ENCODE measurements around the gene ZBP1.

ZBP1 gene

GRCh38 chr20:57658447-57658832, 38.2 kb upstream of the ZBP1 start:
- DNase-seq (ENCODE audit: low read depth): no peak

DNA sequence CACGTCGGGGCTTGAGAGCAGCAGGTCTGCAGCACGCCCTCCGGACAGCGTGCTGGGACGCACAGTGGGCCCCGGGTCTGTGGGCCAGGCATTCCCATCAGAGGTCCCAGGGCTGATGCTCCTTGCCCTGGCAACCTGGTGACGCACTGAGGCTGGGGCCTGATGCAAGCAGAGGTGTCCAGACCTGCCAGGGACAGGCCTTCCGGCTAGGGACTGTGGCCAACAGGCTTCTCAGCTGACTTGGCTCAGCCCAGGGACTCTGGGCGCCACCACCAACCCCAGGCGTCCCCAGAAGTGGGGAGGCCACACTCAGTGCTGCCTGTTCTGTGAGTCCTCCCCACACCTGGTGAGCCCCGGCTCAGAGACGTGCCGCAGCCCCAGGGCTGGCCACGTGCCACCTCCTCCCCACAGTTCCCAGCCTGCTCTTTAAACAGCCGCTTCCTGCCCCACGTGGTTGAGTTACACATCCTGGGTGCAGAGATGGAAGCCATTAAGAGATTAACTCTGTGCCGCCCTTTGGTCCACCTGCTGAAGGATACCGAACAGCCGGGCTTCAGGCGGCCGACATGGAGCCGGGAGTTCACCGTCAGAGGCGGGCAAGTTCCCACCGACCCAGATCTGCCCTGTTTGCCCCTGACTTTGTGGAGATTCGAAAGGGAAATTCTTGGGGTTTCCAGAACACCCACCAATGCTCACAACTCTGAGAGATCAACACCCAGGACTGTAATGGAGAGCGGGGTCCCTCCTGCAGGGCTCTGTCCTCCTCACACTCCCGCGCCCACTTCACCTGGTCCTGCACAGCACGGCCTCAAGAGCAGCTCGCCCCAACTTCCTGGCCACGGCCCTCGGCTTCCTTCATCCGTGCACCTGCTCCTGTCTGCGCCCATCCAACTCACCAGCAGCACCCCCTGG, 37.6 kb upstream of the ZBP1 start:
- DNase-seq (ENCODE audit: low read depth): no peak

DNA sequence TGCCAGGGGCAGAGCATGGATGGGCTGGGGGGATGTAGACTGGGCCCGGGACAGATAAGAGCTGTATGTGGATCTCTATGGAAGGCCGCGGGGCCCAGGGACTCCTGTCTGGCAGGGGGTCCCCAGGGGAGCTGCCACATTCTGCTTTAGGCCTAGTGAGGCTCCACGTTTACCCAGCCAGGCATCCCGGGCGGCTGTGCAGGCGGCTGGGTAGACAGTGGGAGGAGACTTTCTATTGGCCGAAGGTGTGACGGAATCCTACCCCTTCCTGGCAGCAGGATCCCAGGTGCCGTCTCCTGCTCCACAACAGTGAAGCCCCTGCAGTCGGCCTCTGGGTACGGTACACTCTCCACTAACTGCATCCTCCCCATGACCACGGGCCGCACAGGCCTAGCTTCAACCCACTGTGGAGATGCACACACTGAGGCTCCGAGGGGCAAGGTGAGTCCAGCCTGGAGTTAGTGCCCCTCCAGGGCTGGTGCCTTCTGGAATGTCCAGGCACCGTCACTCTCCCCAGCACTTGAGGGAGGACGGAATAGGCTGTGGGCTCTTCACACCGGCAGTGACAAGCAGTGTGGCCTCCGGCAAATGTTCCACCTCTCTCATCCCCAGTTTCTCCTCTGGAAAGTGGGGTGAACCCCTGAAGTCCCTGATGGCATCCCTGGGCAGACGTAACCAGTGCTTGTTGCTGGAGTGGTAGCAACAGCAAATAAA, 36.8 kb upstream of the ZBP1 start:
- DNase-seq (ENCODE audit: low read depth): no peak

DNA sequence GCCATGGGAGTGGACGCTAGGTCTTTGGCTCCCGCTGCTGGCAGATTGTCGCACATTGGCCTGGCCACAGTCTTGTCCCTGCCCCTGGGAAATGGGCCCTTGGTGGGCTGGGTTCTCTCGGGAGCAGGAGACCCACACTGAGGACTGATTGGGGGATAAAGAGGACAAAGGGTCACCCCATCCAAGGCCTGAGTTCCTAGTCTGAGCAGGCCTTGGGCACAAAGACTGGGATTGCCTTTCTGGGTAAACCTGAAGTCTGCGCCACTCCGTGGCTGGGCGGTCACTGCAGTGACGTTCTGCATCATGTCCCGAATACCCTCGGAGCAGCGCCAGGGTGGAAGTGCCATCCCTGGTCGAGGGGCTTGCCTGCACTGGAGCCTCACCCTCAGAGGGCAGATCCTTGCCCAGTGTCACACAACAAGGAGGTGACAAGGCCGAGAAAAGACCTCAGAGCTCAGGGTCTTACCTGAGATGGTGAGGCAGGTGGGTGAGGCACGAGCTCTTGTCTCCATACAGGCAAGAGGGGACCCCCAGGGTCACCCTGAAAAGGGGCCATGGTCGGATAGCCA, 36.1 kb upstream of the ZBP1 start:
- no peak for DNase-seq (ENCODE audit: low read depth)

DNA sequence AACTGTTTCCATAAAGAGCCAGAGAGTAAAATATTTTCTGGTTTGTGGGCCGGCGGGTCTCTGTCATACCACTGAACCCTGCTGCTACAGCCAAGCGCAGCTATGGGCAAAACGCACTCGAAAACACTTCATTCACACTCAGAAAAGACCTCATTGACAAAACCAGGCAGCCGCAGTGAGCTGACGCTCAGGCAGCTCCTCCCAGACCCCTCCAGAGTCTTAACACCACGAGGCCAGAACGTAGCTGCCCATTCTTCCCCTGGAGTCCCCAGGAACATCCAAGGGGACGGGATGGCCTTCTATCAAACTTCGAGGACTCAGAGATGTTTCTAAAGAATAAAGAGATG, 35.6 kb upstream of the ZBP1 start:
- no peak for DNase-seq (ENCODE audit: low read depth)

DNA sequence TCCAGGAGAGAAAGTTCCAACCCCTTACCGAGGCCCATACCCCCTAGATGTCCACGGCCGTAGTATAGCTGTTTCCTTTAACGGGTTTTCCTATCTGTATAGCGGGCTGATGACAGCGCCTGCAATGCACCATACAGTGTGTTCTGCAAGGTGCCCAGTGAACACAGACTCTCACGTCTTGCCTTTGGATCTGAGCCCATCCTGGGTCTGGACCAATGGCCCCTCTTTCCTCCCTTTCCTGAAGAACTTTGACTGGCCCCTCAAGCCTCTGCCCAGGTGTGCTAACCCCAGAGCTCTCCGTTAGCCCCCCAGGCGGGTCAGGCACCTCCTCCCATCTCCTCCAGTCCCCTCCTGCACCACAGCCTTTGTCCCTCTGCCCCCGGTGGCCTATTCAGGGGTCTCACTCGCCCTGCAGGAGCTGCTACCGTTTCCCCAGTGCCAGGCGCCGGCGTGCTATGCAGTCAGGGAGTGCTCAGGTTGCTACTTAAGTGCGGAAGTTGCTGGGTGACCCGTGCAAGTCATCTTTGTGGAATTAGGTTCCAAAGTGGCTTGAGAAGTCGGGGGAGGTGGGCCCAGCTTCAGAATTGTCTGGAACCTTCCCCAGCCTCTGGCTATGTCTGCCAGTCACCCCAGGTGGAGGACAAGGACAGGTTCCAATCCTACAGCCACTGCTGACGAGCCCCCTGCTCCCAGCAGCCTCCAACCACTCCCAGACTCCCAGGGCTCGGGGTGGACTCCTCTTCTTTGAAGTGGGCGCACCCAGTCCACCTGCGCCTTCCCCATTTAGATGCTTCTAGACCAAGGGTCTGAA, 35.0 kb upstream of the ZBP1 start:
- no peak for DNase-seq (ENCODE audit: low read depth)

- DNase-seq (ENCODE audit: low read depth): peak; percentile 30
Observed at GRCh38 chr20:57654363-57654997, 34.3 kb upstream of the ZBP1 start.

DNA sequence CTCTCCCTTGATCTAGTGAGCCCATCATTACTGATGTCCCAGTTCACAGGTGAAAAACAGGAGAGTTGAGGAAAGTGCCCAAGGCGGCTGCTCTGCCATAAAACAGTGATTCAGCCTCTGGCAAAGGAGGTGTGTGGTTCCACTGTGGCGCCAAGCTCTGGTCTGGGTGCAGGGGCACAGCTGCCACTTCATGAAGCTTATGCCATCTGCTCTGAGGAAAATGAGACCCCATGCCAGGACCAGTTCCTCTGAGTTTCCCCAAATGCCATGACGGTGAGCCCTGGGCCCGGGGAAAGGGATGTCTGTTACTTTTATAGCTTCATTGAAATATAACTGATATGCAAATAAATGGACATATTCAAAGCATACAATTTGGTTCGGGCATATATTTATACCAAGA, 33.7 kb upstream of the ZBP1 start:
- DNase-seq (ENCODE audit: low read depth): no peak

- no peak for DNase-seq (ENCODE audit: low read depth)
Observed at GRCh38 chr20:57653546-57653900, 33.3 kb upstream of the ZBP1 start.

DNA sequence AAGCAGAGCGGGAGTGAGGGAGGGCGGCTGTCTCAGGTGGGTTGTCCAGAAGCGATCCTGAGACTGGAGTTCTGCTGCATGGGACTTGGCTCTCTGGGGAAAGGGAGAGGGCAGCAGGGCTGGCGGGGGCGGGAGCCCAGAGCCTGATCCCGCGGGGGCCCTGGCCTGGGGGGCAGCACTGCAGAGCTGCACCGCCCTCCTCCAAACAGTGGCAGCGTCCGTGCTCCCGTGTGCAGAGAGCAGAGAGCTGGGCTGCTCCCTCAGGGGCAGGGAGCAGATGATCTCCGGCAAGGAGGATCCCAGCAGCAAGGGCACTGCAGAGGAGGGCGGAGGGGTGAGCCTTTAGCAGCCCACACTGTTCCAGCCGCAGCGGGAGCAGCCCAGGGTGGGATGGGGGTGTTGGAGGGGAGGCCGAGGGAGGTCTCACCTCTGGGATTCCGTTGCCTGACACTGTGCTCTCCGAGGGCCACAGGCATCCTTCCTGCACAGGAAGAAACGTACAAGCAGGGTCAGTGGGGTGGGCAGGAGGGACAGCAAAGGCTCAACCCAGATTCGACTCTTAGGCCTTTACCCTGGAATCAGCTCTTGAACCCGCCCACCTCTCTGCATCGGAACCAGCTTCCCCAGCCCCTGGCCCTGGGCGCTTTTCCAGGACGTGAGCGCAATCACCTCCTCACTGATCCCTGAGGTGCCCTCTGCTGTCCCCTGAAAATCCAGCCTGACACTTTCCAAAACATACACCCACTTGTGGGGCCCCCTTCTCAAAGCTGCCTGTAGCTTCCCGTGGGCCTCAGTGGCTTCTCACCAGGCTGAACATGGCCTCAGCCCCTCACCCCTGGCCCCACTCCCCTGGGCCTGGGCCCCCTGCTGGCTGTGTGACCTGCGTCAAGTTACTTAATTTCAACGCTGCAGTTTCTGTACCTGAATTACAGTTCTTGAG, 32.6 kb upstream of the ZBP1 start:
- DNase-seq (ENCODE audit: low read depth): no peak

DNA sequence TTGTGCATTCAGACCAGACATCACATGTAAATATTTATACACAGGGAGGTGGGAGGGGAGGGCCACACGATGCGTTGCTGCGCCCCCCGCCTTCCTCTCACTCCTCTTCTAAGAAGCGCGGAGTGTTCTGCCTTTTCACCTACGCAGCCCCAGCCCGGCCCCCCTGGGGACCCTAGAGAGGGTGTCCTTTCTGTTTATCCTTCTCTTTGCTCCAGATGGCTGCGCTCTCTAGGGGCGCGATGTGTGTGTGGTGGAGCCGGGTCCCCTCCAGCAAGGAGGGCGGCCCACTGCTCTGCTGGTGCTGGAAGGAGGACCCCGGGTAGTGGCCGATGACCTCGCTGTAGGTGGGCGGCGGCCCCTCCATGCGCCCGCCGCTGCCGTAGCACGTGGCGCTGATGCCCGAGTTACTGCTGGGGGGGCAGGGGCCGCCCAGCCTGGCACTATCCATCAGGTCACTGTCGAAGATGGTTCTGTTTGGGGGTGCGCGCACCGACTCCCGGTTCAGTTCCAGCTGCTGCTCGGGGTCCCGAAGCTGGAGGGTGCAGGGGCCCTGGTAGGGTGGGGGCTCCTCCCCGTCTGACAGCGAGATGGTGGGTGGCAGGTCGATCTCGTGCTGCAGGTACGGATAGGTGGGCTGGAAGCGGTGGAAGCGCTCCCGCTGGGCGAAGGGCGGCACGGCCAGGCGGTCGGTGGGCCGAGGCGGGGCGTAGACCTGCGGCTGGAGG, 31.8 kb upstream of the ZBP1 start:
- no peak for DNase-seq (ENCODE audit: low read depth)

DNA sequence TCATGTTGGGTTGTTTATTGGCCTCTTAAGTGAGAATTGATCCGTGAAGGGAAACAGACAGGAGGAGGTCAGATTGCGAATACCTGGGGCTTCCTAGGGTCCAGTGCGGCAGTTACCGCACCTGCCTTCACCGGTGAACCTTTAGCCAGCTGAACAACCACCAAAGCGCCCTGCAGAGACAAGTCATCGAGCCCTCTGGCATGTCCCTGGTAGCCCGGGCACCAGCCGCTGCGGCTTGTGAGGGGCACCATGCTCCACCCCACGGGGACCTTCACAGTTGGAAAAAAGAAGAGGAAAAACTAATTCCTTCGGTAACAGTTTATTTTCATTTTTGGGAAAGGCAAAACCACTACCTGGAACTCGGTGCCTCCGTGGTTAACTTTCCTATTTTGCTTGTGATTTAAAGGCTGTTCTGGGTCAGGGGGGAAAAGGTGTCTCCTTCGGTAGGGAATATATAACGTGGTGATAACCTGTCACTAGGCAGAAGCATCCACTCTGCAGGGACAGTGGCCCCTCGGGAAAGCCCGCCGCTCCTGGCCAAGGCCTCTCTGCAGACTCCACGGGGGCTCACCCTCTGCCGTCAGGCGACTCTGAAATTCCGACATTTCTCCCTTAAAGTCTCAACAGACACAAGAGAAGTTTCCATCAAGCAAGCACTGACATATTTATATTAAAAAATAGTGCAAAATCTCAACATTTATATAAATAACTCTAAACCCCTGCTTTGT, 30.7 kb upstream of the ZBP1 start:
- no peak for DNase-seq (ENCODE audit: low read depth)

GRCh38 chr20:57650266-57650665, 30.0 kb upstream of the ZBP1 start:
- no peak for DNase-seq (ENCODE audit: low read depth)

DNA sequence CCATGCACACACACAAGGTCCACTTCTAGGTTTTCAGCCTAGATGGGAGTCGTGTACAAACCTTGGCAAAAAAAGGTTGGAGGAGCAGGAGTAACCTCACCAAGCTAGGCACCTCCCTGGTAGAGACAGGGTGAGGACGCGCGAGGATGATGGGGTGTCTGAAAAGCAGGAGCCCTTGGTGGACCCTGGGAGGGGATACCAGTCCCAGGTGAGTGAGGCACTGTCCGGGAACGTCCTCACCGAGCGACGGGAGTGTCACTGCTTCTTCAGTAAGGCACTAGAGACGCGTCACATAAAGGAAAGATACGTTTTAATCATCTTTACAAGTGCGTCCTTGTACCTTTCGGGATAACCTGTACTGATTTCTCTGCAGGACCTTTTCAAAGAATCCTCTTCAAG, 29.4 kb upstream of the ZBP1 start:
- DNase-seq (ENCODE audit: low read depth): no peak

- DNase-seq (ENCODE audit: low read depth): no peak
Observed at GRCh38 chr20:57648878-57649616, 28.8 kb upstream of the ZBP1 start.

- no peak for DNase-seq (ENCODE audit: low read depth)
Observed at GRCh38 chr20:57647933-57648785, 27.9 kb upstream of the ZBP1 start.

GRCh38 chr20:57647006-57647932, 27.0 kb upstream of the ZBP1 start:
- no peak for DNase-seq (ENCODE audit: low read depth)
